HFFc6 (cell line): ENCODE data around the gene PCDH1. TPM values are rescaled to one million over a fixed set of nuclear protein-coding genes. Genes with fewer than 3 reads are reported as not detected.
A peak's percentile ranks its signal among the peaks of the same experiment; 100 is the strongest.
"Not testable (repeated sequence)": the region's sequence is repeated elsewhere in the genome, so short reads cannot be mapped to it uniquely, and the experiment has no call there.

Source experiments
- DNase-seq: peaks from one replicate; pipeline ENCODE4 v3.0.0-alpha.2; 2018
- H3K27ac Mint-ChIP-seq: 2 replicates; pipeline ENCODE4 v1.8.0; 2020; ENCODE audit warnings: mild to moderate bottlenecking, mixed read lengths
- H3K27me3 Mint-ChIP-seq: 2 replicates; pipeline ENCODE4 v1.8.0; 2021; ENCODE audit warnings: mild to moderate bottlenecking, moderate library complexity, mixed read lengths; ENCODE audit not compliant: insufficient read depth
- H3K36me3 Mint-ChIP-seq: 2 replicates; pipeline ENCODE4 v1.8.0; 2021; ENCODE audit warnings: low read depth, mixed read lengths
- H3K4me1 Mint-ChIP-seq: 2 replicates; pipeline ENCODE4 v1.8.0; 2020; ENCODE audit warnings: low read depth, mixed read lengths
- H3K4me3 Mint-ChIP-seq: 2 replicates; pipeline ENCODE4 v1.8.0; 2020; ENCODE audit warnings: mild to moderate bottlenecking, moderate library complexity, mixed read lengths
- H3K9me3 Mint-ChIP-seq: 2 replicates; pipeline ENCODE4 v1.8.0; 2020; ENCODE audit warnings: mild to moderate bottlenecking, mixed read lengths
- long read RNA-seq: library from polyadenylated mRNA; unstranded; transcript quantifications from one replicate; pipeline ENCODE4 v2.0.0, GENCODE V29; 2019
- total RNA-seq, 6 experiments: library from RNA; stranded (reverse); fragmentation: NEBNext Ultra II Directional; extraction: Animal tissue kit (Norgen Biotek cat#: 25700); gene quantifications; 2 replicates in 1 of 6; 3 replicates in 5 of 6; pipeline ENCODE4 v1.2.3, GENCODE V29; 2021
- TF ChIP-seq, protein P1 (sequence below): fragments of 200-600 bp; sonication (generic); IDR thresholded peaks from 2 replicates; pipeline ENCODE4 v1.5.0; 2021; ENCODE audit warnings: antibody characterized with exemption, mild to moderate bottlenecking

PCDH1 gene
- under 1 TPM in 5 of 6 experiments, not detected in 1; 0.07 to 0.18 (median 0.07) TPM for total RNA-seq
- long read RNA-seq: 0 reads

DNA sequence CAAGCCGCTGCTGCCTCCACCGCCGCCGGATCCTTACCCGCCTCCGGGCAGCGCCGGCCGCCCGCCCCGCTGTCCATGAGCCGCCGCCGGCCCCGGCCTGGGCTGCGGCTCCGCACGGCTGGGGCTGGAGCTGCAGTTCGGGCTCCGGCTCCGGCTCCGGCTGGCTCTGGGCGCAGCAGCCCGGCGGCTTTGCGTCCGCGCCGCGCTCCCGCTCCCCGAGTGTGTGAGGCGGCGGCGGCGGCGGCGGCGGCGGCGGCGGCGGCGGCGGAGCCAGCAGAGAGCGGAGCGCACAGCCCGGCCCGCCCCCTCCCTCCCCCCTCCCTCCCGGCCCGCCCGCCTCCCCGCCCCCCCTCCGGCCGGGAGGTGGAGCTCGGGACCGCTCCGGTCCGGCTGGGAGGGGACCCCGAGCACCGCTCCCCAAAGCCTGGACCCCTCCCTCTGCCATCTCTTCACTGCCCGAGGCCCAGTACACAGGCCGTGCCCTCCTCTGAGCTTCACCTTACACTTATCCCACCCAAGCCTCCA lies at the start of gene PCDH1:
Gene PCDH1, minus strand, starts transcription at position 225 of the 525 bp plus-strand sequence. Its CDS starts 148 bp downstream, at position 77.
- DNase-seq: no peak
- Mint-ChIP-seq H3K27me3 (peaks cover 53% of the 10 kb centered on the region), H3K9me3 (no peaks in the 10 kb centered on the region), H3K27ac (no peak within 1 kb of the TSS), H3K4me1 (peaks cover 18% of the 10 kb centered on the region), H3K4me3 (peak within 1 kb of the TSS; percentile 75), H3K36me3 (no peaks in the 10 kb centered on the region)
- TF ChIP-seq, protein P1, sequence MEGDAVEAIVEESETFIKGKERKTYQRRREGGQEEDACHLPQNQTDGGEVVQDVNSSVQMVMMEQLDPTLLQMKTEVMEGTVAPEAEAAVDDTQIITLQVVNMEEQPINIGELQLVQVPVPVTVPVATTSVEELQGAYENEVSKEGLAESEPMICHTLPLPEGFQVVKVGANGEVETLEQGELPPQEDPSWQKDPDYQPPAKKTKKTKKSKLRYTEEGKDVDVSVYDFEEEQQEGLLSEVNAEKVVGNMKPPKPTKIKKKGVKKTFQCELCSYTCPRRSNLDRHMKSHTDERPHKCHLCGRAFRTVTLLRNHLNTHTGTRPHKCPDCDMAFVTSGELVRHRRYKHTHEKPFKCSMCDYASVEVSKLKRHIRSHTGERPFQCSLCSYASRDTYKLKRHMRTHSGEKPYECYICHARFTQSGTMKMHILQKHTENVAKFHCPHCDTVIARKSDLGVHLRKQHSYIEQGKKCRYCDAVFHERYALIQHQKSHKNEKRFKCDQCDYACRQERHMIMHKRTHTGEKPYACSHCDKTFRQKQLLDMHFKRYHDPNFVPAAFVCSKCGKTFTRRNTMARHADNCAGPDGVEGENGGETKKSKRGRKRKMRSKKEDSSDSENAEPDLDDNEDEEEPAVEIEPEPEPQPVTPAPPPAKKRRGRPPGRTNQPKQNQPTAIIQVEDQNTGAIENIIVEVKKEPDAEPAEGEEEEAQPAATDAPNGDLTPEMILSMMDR: no peak

DNA sequence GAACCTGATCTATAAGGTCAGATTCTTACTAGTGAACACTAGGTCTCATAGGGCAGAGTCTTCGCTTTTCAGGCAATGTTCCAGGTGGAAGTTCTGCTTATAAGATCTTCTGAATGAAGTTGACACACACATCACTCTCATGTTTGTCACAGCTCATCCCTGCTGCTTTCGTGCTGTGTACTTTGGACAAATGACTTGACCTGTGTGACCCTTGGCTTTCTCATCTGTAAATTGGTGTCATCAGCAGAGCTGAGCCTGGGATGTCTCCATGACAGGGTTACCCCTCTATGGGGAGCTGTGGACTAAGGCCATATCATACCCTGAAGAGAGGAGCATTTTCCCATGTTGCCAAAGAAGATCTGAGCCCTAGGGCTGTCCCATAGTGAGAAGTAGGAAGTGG lies 48.2 kb upstream of the PCDH1 start:
- no peak overlapping the region for H3K4me3 Mint-ChIP-seq
- H3K9me3 Mint-ChIP-seq: no peaks in the 10 kb centered on the region
- DNase-seq: no peak
- peaks cover 17% of the 10 kb centered on the region for H3K36me3 Mint-ChIP-seq
- no peaks in the 10 kb centered on the region; the same call in none of the 2 replicates for H3K27me3 Mint-ChIP-seq
- H3K27ac Mint-ChIP-seq: no peak overlapping the region
- TF ChIP-seq, protein P1: no peak
- H3K4me1 Mint-ChIP-seq: peaks cover 7% of the 10 kb centered on the region

DNA sequence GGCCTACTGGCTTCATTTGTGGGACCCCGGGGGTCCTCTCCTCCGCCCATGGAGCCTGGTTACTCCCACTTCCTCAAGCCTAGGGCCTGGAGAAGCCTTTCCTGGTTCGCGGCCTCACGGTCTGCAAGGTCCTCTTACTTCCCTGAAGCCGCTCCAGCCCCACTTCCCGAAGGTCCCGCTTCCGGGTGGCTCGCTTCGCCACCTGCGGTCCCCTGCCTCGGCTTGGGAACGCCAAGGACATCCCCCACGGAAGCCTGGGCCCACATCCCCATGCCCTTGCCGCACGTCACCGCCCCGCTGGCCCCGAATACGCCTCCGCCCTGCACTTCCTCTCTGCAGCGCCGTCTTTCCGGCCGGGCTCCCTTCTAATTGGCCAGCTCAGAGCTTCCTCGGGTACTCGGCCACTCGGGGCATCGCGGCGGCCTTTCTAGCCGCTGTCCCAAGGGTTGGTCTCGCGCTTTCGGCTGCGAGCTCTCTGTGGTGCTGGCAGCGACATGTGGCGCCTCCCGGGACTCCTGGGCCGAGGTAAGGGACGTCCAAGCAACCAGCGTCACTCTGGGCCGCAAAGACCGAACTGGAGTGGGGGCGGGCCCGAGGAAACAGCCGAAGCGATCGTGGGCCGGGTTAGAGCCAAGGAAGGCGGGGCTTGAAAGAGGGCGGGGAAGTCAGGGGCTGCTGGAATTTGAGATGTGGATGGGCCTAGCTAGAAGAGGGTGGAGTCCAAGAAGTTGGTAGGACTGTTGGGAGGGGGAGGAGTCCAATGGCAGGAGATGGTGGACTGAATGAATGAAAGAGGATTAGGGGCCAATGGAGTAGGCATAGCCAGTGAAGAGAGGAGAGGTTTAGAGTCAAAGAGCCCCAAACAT lies 45.5 kb upstream of the PCDH1 start, which contains the start of gene DELE1:
Gene DELE1, plus strand, starts transcription at position 424 of the 866 bp plus-strand sequence. Its CDS starts 71 bp downstream, at position 495.
- DNase-seq: peak; percentile 89
- H3K27me3 Mint-ChIP-seq: no peaks in the 10 kb centered on the region; the same call in none of the 2 replicates
- peaks cover 17% of the 10 kb centered on the region for H3K36me3 Mint-ChIP-seq
- H3K4me3 Mint-ChIP-seq: peak within 1 kb of the TSS; percentile 89
- TF ChIP-seq, protein P1: no peak
- peak within 1 kb of the TSS; percentile 99 for H3K27ac Mint-ChIP-seq
- no peaks in the 10 kb centered on the region for H3K9me3 Mint-ChIP-seq
- H3K4me1 Mint-ChIP-seq: peaks cover 7% of the 10 kb centered on the region

DNA sequence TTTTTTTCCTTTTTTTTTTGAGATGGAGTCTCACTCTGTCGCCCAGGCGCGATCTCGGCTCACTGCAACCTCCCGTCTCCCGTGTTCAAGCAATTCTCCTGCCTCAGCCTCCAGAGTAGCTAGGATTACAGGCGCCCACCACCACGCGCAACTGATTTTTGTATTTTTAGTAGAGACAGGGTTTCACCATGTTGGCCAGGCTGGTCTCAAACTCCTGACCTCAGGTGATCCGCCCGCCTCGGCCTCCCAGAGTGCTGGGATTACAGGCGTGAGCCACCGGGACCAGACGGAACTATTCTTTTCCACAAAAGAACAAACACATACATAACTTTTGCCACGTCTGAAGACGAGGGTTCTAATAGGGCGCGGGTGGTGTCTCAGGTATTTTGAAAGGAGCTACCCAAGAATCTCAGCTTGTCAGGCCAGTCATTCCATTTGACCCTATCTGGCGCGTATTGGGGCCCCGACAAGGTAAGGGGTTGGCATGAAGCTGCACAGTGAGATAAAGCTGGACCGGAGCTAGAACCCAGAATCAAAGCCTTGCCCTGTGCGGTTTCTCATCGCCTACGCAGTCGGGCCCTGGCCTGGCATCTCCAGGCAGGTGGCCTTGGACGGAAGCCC lies 44.7 kb upstream of the PCDH1 start:
- H3K9me3 Mint-ChIP-seq, DNase-seq, H3K27me3 Mint-ChIP-seq, H3K4me1 Mint-ChIP-seq: not testable (repeated sequence)
- peak overlapping the region; percentile 89 for H3K4me3 Mint-ChIP-seq
- H3K27ac Mint-ChIP-seq: peak overlapping the region; percentile 99
- H3K36me3 Mint-ChIP-seq: peaks cover 17% of the 10 kb centered on the region

DNA sequence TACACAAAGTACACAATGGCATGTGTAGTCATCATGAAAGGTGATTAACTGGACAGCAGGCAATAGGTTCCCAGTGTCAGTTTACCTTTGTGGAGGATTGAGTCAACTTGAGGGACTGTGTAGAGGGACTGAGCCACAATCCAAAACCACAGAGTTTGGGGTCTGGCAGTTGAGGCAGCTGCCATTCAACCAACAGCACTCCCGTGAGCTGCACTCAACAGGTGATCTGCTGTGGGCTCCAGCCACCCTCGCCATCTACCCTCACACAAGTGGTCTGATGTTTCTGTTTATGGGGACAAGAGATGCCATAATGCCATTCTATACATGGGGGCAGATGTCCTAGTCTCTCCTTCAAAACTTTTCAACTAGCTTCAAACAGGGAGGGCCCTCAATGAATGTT lies 42.6 kb upstream of the PCDH1 start:
- Mint-ChIP-seq H3K4me3 (no peak overlapping the region), H3K27ac (no peak overlapping the region), H3K9me3 (no peaks in the 10 kb centered on the region), H3K4me1 (peaks cover 7% of the 10 kb centered on the region), H3K27me3 (peaks cover 10% of the 10 kb centered on the region), H3K36me3 (peaks cover 9% of the 10 kb centered on the region)
- DNase-seq: no peak
- TF ChIP-seq, protein P1: no peak
